ENCODE measurements around the gene CLEC4G.

GRCh38 chr19:7756258-7756657 is 24.3 kb upstream of the CLEC4G start:
- TF ChIP-seq ZFP30 (CRISPR knock-in tag; IDR thresholded peaks at IDR 0.05) (no peak), OSR1 (CRISPR knock-in tag; IDR thresholded peaks at IDR 0.05) (no peak), PATZ1 (CRISPR knock-in tag; IDR thresholded peaks at IDR 0.05; ENCODE audit: borderline replicate concordance) (no peak), SNAI2 (CRISPR knock-in tag; IDR thresholded peaks at IDR 0.05) (no peak), ZNF565 (CRISPR knock-in tag; conservative IDR thresholded peaks at IDR 0.05; ENCODE audit: low read depth) (no peak), ZFP3 (CRISPR knock-in tag; IDR thresholded peaks at IDR 0.05) (no peak), ZNF8 (CRISPR knock-in tag; IDR thresholded peaks at IDR 0.05) (no peak), ARNTL (CRISPR knock-in tag; IDR thresholded peaks at IDR 0.05; ENCODE audit: borderline replicate concordance, low read depth) (no peak), CREB5 (CRISPR knock-in tag; IDR thresholded peaks at IDR 0.05; ENCODE audit: low read depth) (no peak), TCF4 (CRISPR knock-in tag; IDR thresholded peaks at IDR 0.05; ENCODE audit: borderline replicate concordance) (no peak), RARB (CRISPR knock-in tag; IDR thresholded peaks at IDR 0.05) (no peak), ZC3H10 (CRISPR knock-in tag; IDR thresholded peaks at IDR 0.05) (no peak)
